Effector memory CD4-positive, alpha-beta T cell (primary cell): ENCODE results near the gene RPL7A.

Experiments used
- DNase-seq, 3 donors: peaks; one replicate each; pipeline ENCODE4 v3.0.0-alpha.2; 2020
- H3K27ac ChIP-seq: 2 replicates; pipeline ENCODE4 v1.7.0; 2013; ENCODE audit warnings: mild to moderate bottlenecking, low read length, moderate library complexity; ENCODE audit not compliant: insufficient read depth, poor library complexity, severe bottlenecking
- H3K27me3 ChIP-seq: replicated peaks from 2 replicates; pipeline ENCODE4 v1.7.0; 2013; ENCODE audit warnings: mild to moderate bottlenecking, low read length; ENCODE audit not compliant: insufficient read depth, control insufficient read depth, poor library complexity, severe bottlenecking
- H3K36me3 ChIP-seq: 2 replicates; pipeline ENCODE4 v1.7.0; 2013; ENCODE audit warnings: mild to moderate bottlenecking, low read length, moderate library complexity; ENCODE audit not compliant: control insufficient read depth, insufficient read depth
- H3K4me1 ChIP-seq: 2 replicates; pipeline ENCODE4 v1.7.0; 2013; ENCODE audit warnings: low read length, mild to moderate bottlenecking; ENCODE audit not compliant: control insufficient read depth, insufficient read depth, poor library complexity, severe bottlenecking
- H3K4me3 ChIP-seq: 2 replicates; pipeline ENCODE4 v1.7.0; 2013; ENCODE audit warnings: low read length, low read depth, mild to moderate bottlenecking; ENCODE audit not compliant: insufficient read depth, poor library complexity, severe bottlenecking
- H3K9me3 ChIP-seq: 2 replicates; pipeline ENCODE4 v1.7.0; 2013; ENCODE audit warnings: mild to moderate bottlenecking, low read length, moderate library complexity; ENCODE audit not compliant: control insufficient read depth

RPL7A gene

GRCh38 chr9:133396952-133397351, 48.9 kb downstream of the RPL7A start:
- Histone ChIP-seq H3K27me3 (no peaks in the 10 kb centered on the region), H3K36me3 (no peaks in the 10 kb centered on the region), H3K4me1 (no peaks in the 10 kb centered on the region), H3K4me3 (no peak overlapping the region), H3K9me3 (no peaks in the 10 kb centered on the region), H3K27ac (no peak overlapping the region)
- no peak for DNase-seq

GRCh38 chr9:133397370-133397769, 49.4 kb downstream of the RPL7A start:
- no peak overlapping the region for H3K27ac ChIP-seq
- no peaks in the 10 kb centered on the region for H3K4me1 ChIP-seq
- H3K4me3 ChIP-seq, result no peak overlapping the region
- no peaks in the 10 kb centered on the region for H3K9me3 ChIP-seq
- H3K27me3 ChIP-seq, result no peaks in the 10 kb centered on the region
- H3K36me3 ChIP-seq, result no peaks in the 10 kb centered on the region
- no peak for DNase-seq

GRCh38 chr9:133397895-133398294, 49.9 kb downstream of the RPL7A start:
- no peak overlapping the region for H3K27ac ChIP-seq

GRCh38 chr9:133400292-133400691, 52.3 kb downstream of the RPL7A start:
- Histone ChIP-seq H3K27me3 (no peaks in the 10 kb centered on the region), H3K36me3 (peaks cover 8% of the 10 kb centered on the region), H3K4me1 (no peaks in the 10 kb centered on the region), H3K27ac (no peak overlapping the region), H3K9me3 (no peaks in the 10 kb centered on the region), H3K4me3 (no peak overlapping the region)
- DNase-seq, result no peak

More at GRCh38 chr9:133397895-133398294, 49.9 kb downstream of the RPL7A start:
- no peak for DNase-seq
- H3K27me3 ChIP-seq, result no peaks in the 10 kb centered on the region
- no peaks in the 10 kb centered on the region for H3K36me3 ChIP-seq
- H3K9me3 ChIP-seq, result no peaks in the 10 kb centered on the region
- no peak overlapping the region for H3K4me3 ChIP-seq
- H3K4me1 ChIP-seq, result no peaks in the 10 kb centered on the region
